HG02642 (cell line): ENCODE results near the gene AMOTL1.
"Not testable (repeated sequence)": the region's sequence is repeated elsewhere in the genome, so short reads cannot be mapped to it uniquely, and the experiment has no call there.

ENCODE experiments used
- ATAC-seq: cut with Tn5 transposase; IDR thresholded peaks from one replicate; pipeline ENCODE4 v1.9.1; 2021; ENCODE audit warnings: mild to moderate bottlenecking; ENCODE audit not compliant: unreplicated experiment, poor library complexity

Gene AMOTL1

GRCh38 chr11:94812724-94813720 is 44.9 kb downstream of the AMOTL1 start:
- not testable (repeated sequence) for ATAC-seq

- ATAC-seq = no peak
Observed at GRCh38 chr11:94814272-94814976, 46.3 kb downstream of the AMOTL1 start.

- ATAC-seq = no peak
Observed at GRCh38 chr11:94815705-94816344, 47.7 kb downstream of the AMOTL1 start.

GRCh38 chr11:94820480-94820879 is 52.3 kb downstream of the AMOTL1 start:
- ATAC-seq = no peak

- ATAC-seq = no peak
Observed at GRCh38 chr11:94821439-94821838, 53.3 kb downstream of the AMOTL1 start.

GRCh38 chr11:94822080-94822479 is 53.9 kb downstream of the AMOTL1 start:
- no peak for ATAC-seq

GRCh38 chr11:94823102-94823732 is 55.1 kb downstream of the AMOTL1 start:
- no peak for ATAC-seq

- no peak for ATAC-seq
Observed at GRCh38 chr11:94825031-94825430, 56.9 kb downstream of the AMOTL1 start.

GRCh38 chr11:94825481-94825880 is 57.3 kb downstream of the AMOTL1 start:
- ATAC-seq = no peak

GRCh38 chr11:94826415-94826814 is 58.3 kb downstream of the AMOTL1 start:
- ATAC-seq = no peak

GRCh38 chr11:94828088-94828487 is 59.9 kb downstream of the AMOTL1 start:
- ATAC-seq = no peak

- no peak for ATAC-seq
Observed at GRCh38 chr11:94830722-94831510, 62.8 kb downstream of the AMOTL1 start.

- ATAC-seq = no peak
Observed at GRCh38 chr11:94831529-94831928, 63.4 kb downstream of the AMOTL1 start.

- ATAC-seq = no peak
Observed at GRCh38 chr11:94832604-94833235, 64.6 kb downstream of the AMOTL1 start.

GRCh38 chr11:94834911-94835593 is 66.9 kb downstream of the AMOTL1 start:
- no peak for ATAC-seq

- ATAC-seq = no peak
Observed at GRCh38 chr11:94835594-94835927, 67.4 kb downstream of the AMOTL1 start.

GRCh38 chr11:94837317-94837716 is 69.2 kb downstream of the AMOTL1 start:
- no peak for ATAC-seq

- no peak for ATAC-seq
Observed at GRCh38 chr11:94838027-94838731, 70.0 kb downstream of the AMOTL1 start.
